HCT116 (cell line): Measurements from ENCODE around the gene ATP6V1G3. TPM values are rescaled to one million over a fixed set of nuclear protein-coding genes. Genes with fewer than 3 reads are reported as not detected.

Experiments
- ATAC-seq: fragments of 200-7000 bp; cut with Tn5 transposase; 2 replicates; pipeline ENCODE4 v1.9.1; 2020; ENCODE audit warnings: mild to moderate bottlenecking, moderate library complexity
- BruUV-seq: library from RNA; stranded (reverse); fragments of 400-500 nt; replicated peaks from 2 replicates; lab custom pipeline; 2021; lab: Mats Ljungman, UMichigan
- CTCF ChIA-PET: fragments of 300-600 bp; sonication (Branson Sonifier 250); formaldehyde crosslinking; loops from one replicate; lab custom pipeline; 2021; ENCODE audit warnings: antibody characterized with exemption; lab: Charles Lee
- POLR2A ChIA-PET: fragments of 300-600, 350-600 bp; sonication (Branson Sonifier 250); formaldehyde crosslinking; loops from one replicate; lab custom pipeline; 2021; ENCODE audit warnings: antibody characterized with exemption; lab: Charles Lee
- RAD21 ChIA-PET, 2 experiments: fragments of 300-600 bp; sonication (Branson Sonifier 250); formaldehyde crosslinking; loops; one replicate each; lab custom pipeline; 2023; ENCODE audit warnings: low total read pairs in 2 of 2; ENCODE audit not compliant: uncharacterized antibody in 2 of 2, unreplicated experiment in 2 of 2, low non-redundant PET in 1 of 2; lab: Charles Lee
- DNase-seq: peaks from one replicate; pipeline ENCODE4 v3.0.0-alpha.2; 2010; ENCODE audit warnings: low read depth, low spot score
- H2AFZ ChIP-seq: fragments of 200-600 bp; shearing (Covaris generic), sonication (generic); 2 replicates; pipeline ENCODE4 v1.6.1; 2017; ENCODE audit warnings: low read depth, mixed run types, mixed read lengths, antibody characterized with exemption, low read length; ENCODE audit not compliant: poor library complexity, severe bottlenecking
- H3K27ac ChIP-seq: 2 replicates; pipeline ENCODE4 v1.5.1; 2012; ENCODE audit warnings: low read depth, low read length
- H3K27me3 ChIP-seq: fragments of 200-600 bp; sonication (generic); 2 replicates; pipeline ENCODE4 v1.6.1; 2016; ENCODE audit warnings: mixed run types, low read length, mixed read lengths; ENCODE audit not compliant: insufficient read depth
- H3K36me3 ChIP-seq, 2 experiments: fragments of 200-500 bp in 1 of 2; fragments of 200-600 bp in 1 of 2; sonication (Bioruptor generic) in 1 of 2; sonication (generic) in 1 of 2; 2 replicates each; pipeline versions ENCODE4 v1.5.1 to v1.6.1; 2014 to 2016; ENCODE audit warnings: low read length in 2 of 2, inconsistent platforms in 1 of 2, mixed read lengths in 1 of 2, mixed run types in 1 of 2; ENCODE audit not compliant: insufficient read depth in 2 of 2, control insufficient read depth in 1 of 2
- H3K4me1 ChIP-seq, 2 experiments: fragments of 200-600 bp in 1 of 2; sonication (generic) in 1 of 2; 2 replicates each; pipeline versions ENCODE4 v1.5.1 to v1.6.1; 2012 to 2017; ENCODE audit warnings: low read length in 2 of 2, inconsistent platforms in 1 of 2, mild to moderate bottlenecking in 1 of 2, mixed read lengths in 1 of 2, mixed run types in 1 of 2, moderate library complexity in 1 of 2; ENCODE audit not compliant: insufficient read depth in 2 of 2, control insufficient read depth in 1 of 2
- H3K4me2 ChIP-seq: fragments of 200-600 bp; sonication (generic); 2 replicates; pipeline ENCODE4 v1.6.1; 2017; ENCODE audit warnings: mixed run types, low read length, mixed read lengths
- H3K4me3 ChIP-seq, 2 experiments: fragments of 200-600 bp in 1 of 2; sonication (generic) in 1 of 2; replicated peaks in 1 of 2; 2 replicates each; pipeline ENCODE4 v1.5.1; 2011 to 2016; ENCODE audit warnings: low read length in 2 of 2, control low read depth in 1 of 2, low read depth in 1 of 2, mild to moderate bottlenecking in 1 of 2, mixed read lengths in 1 of 2, mixed run types in 1 of 2
- H3K79me2 ChIP-seq: fragments of 200-600 bp; sonication (generic); 2 replicates; pipeline ENCODE4 v1.6.1; 2017; ENCODE audit warnings: mild to moderate bottlenecking, mixed run types, low read length, moderate library complexity, mixed read lengths; ENCODE audit not compliant: insufficient read depth
- H3K9ac ChIP-seq: fragments of 200-600 bp; sonication (generic); 2 replicates; pipeline ENCODE4 v1.6.1; 2016; ENCODE audit warnings: low read length, mixed read lengths
- H3K9me2 ChIP-seq: fragments of 200-600 bp; sonication (generic), shearing (Covaris generic); 2 replicates; pipeline ENCODE4 v1.6.1; 2017; ENCODE audit warnings: mixed run types, mild to moderate bottlenecking, moderate library complexity; ENCODE audit not compliant: insufficient read depth
- H3K9me3 ChIP-seq, 2 experiments: fragments of 200-500 bp in 1 of 2; fragments of 200-600 bp in 1 of 2; sonication (Bioruptor generic) in 1 of 2; sonication (generic) in 1 of 2; 2 replicates each; pipeline ENCODE4 v1.6.1; 2014 to 2017; ENCODE audit warnings: low read length in 2 of 2, mixed read lengths in 2 of 2, inconsistent platforms in 1 of 2, low read depth in 1 of 2, mild to moderate bottlenecking in 1 of 2, mixed run types in 1 of 2, moderate library complexity in 1 of 2; ENCODE audit not compliant: control insufficient read depth in 1 of 2, insufficient read depth in 1 of 2
- H4K20me1 ChIP-seq: fragments of 200-600 bp; sonication (generic), shearing (Covaris generic); 2 replicates; pipeline ENCODE4 v1.6.1; 2017; ENCODE audit warnings: mixed run types, mild to moderate bottlenecking, moderate library complexity; ENCODE audit not compliant: insufficient read depth
- ATF3 ChIP-seq: IDR thresholded peaks from 2 replicates; pipeline ENCODE4 v1.6.1; 2012
- CBX3 ChIP-seq: IDR thresholded peaks from 2 replicates; pipeline ENCODE4 v1.6.1; 2012; ENCODE audit warnings: low read depth
- CEBPB ChIP-seq: IDR thresholded peaks from 2 replicates; pipeline ENCODE4 v1.6.1; 2012; ENCODE audit warnings: low read depth
- EGR1 ChIP-seq: IDR thresholded peaks from 2 replicates; pipeline ENCODE4 v1.6.1; 2012; ENCODE audit warnings: low read depth
- EZH2 ChIP-seq: fragments of 200-600 bp; sonication (generic); IDR thresholded peaks from 2 replicates; pipeline ENCODE4 v1.6.1; 2017; ENCODE audit warnings: antibody characterized with exemption, mixed run types
- EZH2phosphoT487 ChIP-seq: fragments of 200-600 bp; IDR thresholded peaks from 2 replicates; pipeline ENCODE4 v1.6.1; 2018; ENCODE audit warnings: antibody characterized with exemption, borderline replicate concordance
- JUND ChIP-seq: IDR thresholded peaks from 2 replicates; pipeline ENCODE4 v1.6.1; 2012
- POLR2A ChIP-seq: IDR thresholded peaks from 2 replicates; pipeline ENCODE4 v1.7.0; 2011; ENCODE audit warnings: borderline replicate concordance; ENCODE audit not compliant: insufficient read depth, insufficient read length; ENCODE audit errors: extremely low read depth
- POLR2AphosphoS5 ChIP-seq: IDR thresholded peaks from 2 replicates; pipeline ENCODE4 v1.6.1; 2011; ENCODE audit warnings: mild to moderate bottlenecking, low read depth, low read length, moderate library complexity
- RAD21 ChIP-seq: IDR thresholded peaks from 2 replicates; pipeline ENCODE4 v1.6.1; 2012; ENCODE audit warnings: low read depth, mild to moderate bottlenecking
- SIN3A ChIP-seq: IDR thresholded peaks from 2 replicates; pipeline ENCODE4 v1.6.1; 2012; ENCODE audit warnings: low read depth
- SP1 ChIP-seq: IDR thresholded peaks from 2 replicates; pipeline ENCODE4 v1.6.1; 2012; ENCODE audit warnings: low read depth
- TCF7L2 ChIP-seq: IDR thresholded peaks from 2 replicates; pipeline ENCODE4 v1.7.0; 2011; ENCODE audit warnings: borderline replicate concordance, inconsistent platforms; ENCODE audit not compliant: insufficient read depth, insufficient read length; ENCODE audit errors: extremely low read depth
- ZBTB33 ChIP-seq: IDR thresholded peaks from 2 replicates; pipeline ENCODE4 v1.6.1; 2011; ENCODE audit warnings: mild to moderate bottlenecking, low read length, moderate library complexity; ENCODE audit not compliant: insufficient replicate concordance; ENCODE audit errors: extremely low read depth
- ZFX ChIP-seq: fragments of 450-650 bp; IDR thresholded peaks from 2 replicates; pipeline ENCODE4 v1.6.1; 2017
- intact Hi-C: fragments of 100-400 bp; cut with micrococcal nuclease; formaldehyde crosslinking; loops from 2 replicates; pipeline ENCODE4 v1.10.0; 2022
- total RNA-seq: library from RNA; stranded (reverse); gene quantifications from one replicate; pipeline ENCODE4 v1.2.1, GENCODE V29; 2021; ENCODE audit not compliant: unreplicated experiment

The ATP6V1G3 gene
- total RNA-seq, 1 experiment from 2014 or later: not detected

GRCh38 chr1:198542632-198543031, 2.2 kb upstream of the ATP6V1G3 start:
- DNase-seq: no peak
- Histone ChIP-seq H2AFZ (no peak overlapping the region), H3K79me2 (no peaks in the 10 kb centered on the region), H3K27ac (no peak overlapping the region), H4K20me1 (no peaks in the 10 kb centered on the region), H3K27me3 (no peaks in the 10 kb centered on the region), H3K9ac (no peak overlapping the region), H3K4me2 (no peak overlapping the region), H3K36me3 (no peaks in the 10 kb centered on the region), H3K9me2 (no peaks in the 10 kb centered on the region), H3K4me3 (no peak overlapping the region), H3K4me1 (no peaks in the 10 kb centered on the region), H3K9me3 (no peaks in the 10 kb centered on the region)
- TF ChIP-seq EZH2: no peak
- TF ChIP-seq SIN3A: no peak
- TF ChIP-seq POLR2A: no peak
- TF ChIP-seq TCF7L2: no peak
- TF ChIP-seq ATF3: no peak
- no peak for TF ChIP-seq EZH2phosphoT487
- no peak for TF ChIP-seq ZBTB33
- no peak for TF ChIP-seq ZFX
- TF ChIP-seq CEBPB: no peak
- TF ChIP-seq SP1: no peak
- TF ChIP-seq JUND: no peak
- no peak for TF ChIP-seq POLR2AphosphoS5
- no peak for TF ChIP-seq CBX3
- no peak for TF ChIP-seq RAD21
- no peak for TF ChIP-seq EGR1
- RAD21 ChIA-PET: no interaction called here
- BruUV-seq: no TSS peak
- intact Hi-C loops: no loop called here
- POLR2A ChIA-PET: no interaction called here
- CTCF ChIA-PET: no interaction called here
- ATAC-seq: no peak
